ENCODE results near the gene PAPOLB.

DNA sequence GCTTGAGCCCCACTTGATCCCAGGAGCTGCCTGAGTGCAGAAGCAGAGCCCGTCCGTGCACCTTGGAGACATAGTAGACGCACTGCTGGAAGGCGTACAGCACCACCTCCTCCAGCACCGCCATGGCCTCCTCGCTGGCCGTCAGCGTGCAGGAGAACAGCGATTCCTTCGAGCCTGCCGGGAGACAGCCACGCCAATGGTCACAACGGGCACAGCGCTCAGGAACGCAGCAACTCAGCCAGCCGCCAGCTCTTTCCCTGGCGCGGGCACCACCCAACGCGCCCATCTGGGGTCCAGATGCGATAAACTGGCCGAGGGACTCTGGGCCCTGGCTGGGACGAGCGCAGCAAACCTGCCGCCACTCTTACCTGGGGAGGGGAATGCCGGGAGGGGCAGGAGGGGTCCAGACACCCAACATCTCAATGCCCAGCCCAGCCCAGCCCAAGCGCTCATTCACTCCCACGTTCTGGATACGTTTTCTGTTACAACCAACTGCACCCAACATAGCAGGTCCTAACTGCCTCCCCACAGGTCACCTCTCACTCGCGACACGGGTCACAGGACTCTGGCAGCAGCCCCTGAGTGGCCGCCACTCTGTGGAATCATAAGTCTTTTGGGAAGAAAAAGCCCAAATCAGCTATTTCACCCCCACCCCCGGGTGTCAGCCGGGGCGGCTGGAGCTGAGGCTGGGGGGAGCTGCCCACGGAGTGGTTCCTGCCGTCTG is 44.5 kb downstream of the PAPOLB start:
- TF ChIP-seq, protein P1, sequence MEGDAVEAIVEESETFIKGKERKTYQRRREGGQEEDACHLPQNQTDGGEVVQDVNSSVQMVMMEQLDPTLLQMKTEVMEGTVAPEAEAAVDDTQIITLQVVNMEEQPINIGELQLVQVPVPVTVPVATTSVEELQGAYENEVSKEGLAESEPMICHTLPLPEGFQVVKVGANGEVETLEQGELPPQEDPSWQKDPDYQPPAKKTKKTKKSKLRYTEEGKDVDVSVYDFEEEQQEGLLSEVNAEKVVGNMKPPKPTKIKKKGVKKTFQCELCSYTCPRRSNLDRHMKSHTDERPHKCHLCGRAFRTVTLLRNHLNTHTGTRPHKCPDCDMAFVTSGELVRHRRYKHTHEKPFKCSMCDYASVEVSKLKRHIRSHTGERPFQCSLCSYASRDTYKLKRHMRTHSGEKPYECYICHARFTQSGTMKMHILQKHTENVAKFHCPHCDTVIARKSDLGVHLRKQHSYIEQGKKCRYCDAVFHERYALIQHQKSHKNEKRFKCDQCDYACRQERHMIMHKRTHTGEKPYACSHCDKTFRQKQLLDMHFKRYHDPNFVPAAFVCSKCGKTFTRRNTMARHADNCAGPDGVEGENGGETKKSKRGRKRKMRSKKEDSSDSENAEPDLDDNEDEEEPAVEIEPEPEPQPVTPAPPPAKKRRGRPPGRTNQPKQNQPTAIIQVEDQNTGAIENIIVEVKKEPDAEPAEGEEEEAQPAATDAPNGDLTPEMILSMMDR (IDR thresholded peaks at IDR 0.05; ENCODE audit: poor library complexity, severe bottlenecking): no peak
- TF ChIP-seq EZH2 (IDR thresholded peaks at IDR 0.05; ENCODE audit: borderline replicate concordance, insufficient read depth, low read length, poor library complexity, severe bottlenecking) (no peak), EP300 (conservative IDR thresholded peaks at IDR 0.05; ENCODE audit: poor library complexity, severe bottlenecking) (no peak), POLR2AphosphoS5 (IDR thresholded peaks at IDR 0.05) (no peak), TAF1 (IDR thresholded peaks at IDR 0.05; ENCODE audit: low read depth) (no peak)
- TF ChIP-seq, protein P2, sequence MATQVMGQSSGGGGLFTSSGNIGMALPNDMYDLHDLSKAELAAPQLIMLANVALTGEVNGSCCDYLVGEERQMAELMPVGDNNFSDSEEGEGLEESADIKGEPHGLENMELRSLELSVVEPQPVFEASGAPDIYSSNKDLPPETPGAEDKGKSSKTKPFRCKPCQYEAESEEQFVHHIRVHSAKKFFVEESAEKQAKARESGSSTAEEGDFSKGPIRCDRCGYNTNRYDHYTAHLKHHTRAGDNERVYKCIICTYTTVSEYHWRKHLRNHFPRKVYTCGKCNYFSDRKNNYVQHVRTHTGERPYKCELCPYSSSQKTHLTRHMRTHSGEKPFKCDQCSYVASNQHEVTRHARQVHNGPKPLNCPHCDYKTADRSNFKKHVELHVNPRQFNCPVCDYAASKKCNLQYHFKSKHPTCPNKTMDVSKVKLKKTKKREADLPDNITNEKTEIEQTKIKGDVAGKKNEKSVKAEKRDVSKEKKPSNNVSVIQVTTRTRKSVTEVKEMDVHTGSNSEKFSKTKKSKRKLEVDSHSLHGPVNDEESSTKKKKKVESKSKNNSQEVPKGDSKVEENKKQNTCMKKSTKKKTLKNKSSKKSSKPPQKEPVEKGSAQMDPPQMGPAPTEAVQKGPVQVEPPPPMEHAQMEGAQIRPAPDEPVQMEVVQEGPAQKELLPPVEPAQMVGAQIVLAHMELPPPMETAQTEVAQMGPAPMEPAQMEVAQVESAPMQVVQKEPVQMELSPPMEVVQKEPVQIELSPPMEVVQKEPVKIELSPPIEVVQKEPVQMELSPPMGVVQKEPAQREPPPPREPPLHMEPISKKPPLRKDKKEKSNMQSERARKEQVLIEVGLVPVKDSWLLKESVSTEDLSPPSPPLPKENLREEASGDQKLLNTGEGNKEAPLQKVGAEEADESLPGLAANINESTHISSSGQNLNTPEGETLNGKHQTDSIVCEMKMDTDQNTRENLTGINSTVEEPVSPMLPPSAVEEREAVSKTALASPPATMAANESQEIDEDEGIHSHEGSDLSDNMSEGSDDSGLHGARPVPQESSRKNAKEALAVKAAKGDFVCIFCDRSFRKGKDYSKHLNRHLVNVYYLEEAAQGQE (IDR thresholded peaks at IDR 0.05; ENCODE audit: borderline replicate concordance): no peak

Measured in neural cell (in vitro differentiated cells).